GM19328 (cell line): ENCODE results near the gene NAALADL1.
A peak's percentile ranks its signal among the peaks of the same experiment; 100 is the strongest.

ENCODE experiments used
- ATAC-seq: cut with Tn5 transposase; IDR thresholded peaks from one replicate; pipeline ENCODE4 v1.9.1; 2021; ENCODE audit warnings: mild to moderate bottlenecking, moderate library complexity; ENCODE audit not compliant: unreplicated experiment

Gene NAALADL1

DNA sequence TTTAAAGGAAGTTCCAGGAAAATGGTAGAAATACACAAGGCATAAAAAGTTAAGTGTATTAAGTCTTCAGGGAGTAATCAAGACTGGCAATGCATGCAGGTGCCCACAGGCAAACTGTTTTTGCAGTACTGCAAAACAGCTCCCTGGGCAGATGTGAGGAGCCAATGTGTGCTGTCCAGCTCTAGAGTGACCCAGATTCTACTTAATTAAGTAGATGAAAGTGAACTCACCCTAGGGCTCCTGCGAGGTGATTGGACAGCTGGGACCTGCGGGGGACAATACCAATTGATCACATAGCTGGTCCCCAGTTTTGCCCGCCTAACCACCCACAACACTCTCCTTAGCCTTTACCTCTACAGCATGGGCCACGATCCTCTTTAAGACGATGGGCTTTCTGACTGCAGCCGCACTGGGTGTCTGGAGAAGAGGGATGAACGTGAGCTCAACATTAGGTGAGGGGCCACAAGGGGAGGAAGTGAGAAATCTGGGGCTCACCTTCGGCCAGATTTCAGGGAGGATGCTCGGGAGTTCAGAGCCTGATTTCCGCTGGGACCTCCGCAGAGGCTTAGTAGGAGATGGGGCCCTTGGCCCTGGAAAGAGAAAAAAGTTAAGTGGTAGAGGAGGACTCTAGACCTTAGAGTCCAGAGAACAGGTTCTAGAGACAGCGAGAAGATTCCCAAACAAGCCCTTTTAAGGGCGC, 24.9 kb upstream of the NAALADL1 start:
- ATAC-seq: peak; percentile 18

DNA sequence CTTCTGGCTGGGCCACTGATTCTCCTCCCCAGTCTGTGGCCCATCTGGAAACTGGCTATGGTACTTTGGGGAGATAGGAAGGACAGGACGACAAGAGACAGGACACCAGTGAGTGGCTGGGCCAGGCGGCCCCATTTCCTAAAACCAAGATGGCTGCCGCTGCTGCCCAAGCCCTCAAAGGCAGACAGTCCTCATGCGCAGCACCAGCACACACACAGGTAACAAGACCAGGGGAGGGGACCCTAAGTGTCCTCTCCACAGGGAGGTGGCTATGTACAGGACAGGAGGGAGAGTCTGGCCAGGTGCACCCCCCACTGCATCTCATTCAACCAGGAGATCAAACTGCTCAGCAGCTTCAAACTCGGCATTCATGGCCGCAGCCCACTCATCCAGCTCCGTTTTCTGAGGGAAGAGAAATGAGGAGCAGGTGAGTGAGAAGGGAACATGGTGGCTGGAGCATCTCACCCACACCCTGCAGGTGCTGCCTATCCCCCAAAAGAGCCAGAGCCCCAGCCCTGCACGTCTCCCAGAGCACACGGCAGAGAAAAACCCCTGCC, 20.5 kb upstream of the NAALADL1 start:
- ATAC-seq: no peak

DNA sequence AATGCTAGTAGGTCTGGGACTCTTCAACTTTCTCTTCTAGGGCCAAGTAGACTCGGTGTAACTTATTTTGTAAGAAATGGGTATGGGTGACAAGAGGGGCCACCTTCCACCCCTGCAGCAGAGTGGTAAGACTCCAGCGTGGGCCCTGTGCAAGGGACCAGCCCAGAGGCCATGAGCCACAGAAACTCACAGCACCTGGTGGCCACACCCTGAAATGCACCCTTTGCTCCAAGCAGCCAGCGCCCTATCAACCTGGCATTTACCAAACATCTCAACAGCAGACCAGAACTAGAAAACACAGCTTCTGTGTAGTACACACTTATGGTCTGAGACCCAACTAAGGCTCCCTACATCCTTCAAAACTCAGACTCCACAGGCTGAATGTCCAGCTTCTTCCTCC, 19.8 kb upstream of the NAALADL1 start:
- ATAC-seq: no peak

DNA sequence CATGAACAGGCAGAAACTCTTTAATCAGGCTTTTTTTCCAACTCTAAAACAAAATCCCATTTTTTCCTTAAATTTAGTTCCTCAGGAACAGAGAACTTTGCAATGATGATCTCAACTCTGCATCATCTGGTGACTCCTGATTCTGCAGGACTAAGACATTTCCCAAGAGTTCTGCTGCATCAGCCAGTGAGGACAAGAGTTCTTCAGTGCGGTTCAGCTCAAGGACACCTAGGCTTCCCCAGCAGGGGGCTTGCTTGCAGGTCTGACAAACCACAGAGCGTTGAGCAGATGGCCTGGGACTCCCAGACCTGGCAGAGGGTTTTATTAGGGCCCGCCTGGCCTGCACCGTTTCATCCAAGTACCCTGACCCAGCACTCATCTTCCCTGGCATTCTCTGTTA, 19.1 kb upstream of the NAALADL1 start:
- ATAC-seq: no peak

DNA sequence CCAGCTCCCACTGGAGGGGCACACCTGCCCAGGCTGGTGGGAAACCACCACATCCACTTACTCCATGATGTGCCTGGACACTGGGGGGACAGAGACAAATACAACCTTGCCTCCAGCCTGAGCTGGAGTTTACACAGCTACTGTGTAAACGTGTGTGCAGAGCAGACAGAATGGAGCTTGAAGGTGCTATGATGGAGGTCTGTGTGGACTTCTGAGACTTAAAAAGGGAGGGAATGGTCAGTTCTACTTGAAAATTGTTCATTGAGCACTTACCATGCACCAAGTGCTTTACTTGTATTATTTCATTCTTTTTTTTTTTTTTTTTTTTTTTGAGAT, 14.2 kb upstream of the NAALADL1 start:
- ATAC-seq: no peak

DNA sequence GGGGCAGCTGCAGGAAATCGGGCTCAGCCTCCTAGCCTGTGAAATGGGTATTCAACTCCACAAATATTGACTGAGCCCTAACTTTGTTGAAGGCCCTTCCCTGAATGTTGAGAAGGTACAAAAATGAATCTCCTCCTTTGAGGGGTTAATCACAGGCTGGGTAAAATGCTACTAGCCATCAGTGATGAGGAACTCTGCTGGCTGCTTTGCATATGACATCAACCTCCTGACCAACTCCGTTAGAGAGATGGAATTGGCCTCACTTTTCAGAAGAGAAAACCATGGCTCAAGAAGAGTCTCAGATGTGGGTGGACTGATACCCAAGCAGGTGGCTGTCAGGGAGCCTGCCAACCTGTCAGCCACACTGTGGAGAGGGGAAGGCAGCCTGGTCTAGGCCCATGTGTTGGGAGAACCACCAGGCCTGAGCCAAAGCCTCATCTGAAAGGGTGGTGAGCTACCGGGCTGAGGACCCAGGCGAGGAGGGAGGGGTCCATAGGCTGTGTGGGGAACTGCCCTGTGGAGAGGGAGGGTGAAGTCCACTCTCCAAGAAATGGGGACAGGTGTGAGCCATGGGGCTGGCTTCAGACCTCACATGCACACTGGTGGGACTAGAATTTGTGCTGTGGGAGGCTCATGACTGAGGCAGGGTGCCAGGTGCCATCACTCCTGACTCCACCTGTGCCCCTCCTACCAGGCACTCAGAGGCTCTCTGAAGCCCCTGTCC, 13.7 kb upstream of the NAALADL1 start:
- no peak for ATAC-seq

DNA sequence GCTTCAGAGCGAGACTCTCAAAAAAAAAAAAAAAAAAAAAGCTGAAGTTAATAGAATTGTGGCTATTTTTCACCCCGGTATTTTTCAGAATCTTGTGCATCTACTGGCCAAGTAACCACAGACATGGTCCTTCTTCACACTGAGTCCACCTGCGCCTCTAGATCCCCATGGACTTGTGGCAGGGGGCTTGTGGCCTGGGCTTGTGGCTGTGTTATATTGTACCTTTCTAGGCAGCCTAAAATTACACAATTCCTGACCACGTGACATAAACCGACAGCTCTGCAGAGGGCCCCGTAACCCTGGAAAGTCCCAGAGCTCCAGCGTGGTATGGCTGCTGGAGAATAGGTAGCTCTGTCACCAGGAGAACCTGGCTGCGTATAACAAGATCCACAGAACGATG, 10.9 kb upstream of the NAALADL1 start:
- ATAC-seq: no peak

DNA sequence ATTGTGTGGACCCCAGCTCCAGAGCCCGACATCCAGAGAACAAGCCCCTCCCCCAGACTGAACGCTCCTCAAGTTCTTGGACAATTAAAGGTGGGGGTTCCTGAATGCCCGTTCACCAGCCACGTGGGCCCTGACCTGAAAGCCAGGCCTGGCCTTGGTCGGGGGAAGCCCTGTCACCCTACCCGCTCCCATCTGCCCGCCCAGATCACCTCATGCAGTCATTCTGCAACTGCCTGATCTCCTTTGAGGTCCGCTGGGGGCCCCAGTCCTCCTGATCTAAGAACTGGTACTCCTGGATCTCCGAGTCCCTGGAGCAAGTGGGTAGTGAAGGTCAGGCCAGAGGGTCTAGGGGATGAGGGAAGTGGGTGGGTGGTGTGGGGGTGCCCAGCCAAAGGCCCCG, 9.1 kb upstream of the NAALADL1 start:
- no peak for ATAC-seq

DNA sequence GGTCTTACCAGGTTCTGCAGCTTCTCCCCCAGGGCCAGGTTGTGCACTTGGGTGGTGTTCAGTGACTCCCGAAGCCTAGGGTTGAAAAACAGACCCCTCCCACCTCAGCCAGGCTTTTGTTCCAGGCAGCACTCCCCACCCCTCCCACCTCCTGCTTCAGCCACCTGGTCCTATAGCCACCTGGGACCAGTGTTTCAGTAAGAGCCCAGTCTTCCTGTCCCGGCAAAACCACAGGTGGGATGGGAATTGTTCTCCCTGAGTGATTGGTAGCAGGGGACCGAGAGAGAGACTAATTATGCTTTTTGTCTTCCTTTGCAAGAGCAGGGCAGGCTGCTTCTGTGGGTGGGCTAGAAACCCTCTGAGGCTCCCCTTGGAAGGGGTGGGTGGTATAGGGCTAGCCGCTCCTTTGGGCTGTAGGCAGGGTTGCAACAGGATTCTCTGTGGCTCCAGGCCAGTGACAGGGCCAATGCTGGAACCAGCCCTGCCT, 8.5 kb upstream of the NAALADL1 start:
- no peak for ATAC-seq

DNA sequence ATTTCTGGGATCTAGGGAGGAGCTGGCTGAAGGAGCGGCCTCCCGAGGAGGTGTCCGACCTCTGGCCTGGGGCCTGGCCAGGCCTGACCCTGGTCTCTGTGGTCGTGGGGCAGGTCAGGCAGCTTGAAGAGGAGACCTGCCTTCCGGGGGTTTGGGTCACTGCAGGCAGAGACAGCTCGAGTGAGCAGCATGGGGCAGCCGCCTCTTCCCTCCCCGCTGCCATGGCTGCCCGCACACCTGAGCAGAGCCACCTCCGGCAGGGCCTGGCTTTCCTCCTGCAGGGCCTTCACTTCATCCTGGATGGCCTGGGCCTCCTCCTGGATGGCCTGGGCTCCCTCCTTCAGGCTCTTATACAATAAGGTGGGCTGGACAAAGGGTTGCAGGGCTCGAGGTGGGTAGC, 8.0 kb upstream of the NAALADL1 start:
- ATAC-seq: no peak

DNA sequence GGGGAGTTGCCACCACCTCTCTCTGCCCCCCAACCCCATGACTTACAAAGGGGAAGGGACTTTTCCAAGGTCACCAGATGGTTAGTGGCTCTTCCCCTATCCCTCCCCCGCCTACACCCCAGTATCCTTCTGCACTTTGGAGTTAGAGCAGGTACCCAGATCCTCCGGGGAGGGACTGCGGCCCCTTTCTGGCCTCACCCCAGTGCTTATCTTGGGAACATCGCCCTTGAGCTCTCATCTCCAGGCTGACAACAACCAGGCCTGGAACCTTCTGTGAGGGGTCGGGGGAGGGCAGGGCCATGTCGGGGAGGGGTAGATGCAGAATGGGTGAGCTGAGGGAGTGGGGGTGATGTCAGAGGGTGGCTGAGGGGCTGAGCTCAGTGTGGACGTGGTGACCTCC, 7.5 kb upstream of the NAALADL1 start:
- ATAC-seq: no peak

DNA sequence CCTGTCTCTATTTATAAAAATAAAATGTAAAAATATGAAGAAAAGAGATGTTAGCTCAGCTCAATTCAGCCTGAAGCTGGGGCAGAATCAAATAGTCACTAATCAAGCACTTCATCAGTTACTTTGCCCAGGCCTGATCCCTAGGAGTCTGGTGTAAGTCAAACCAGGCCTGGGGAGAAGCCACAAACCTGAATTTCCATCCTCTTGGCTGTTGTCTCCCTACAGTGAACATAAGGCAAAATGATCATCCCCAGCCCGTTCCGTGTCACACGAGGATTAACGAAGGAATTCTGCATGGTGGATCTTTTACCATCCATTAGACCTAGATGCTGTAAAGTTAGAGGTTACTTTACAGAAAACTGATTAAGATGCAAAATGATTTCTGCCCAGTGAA, 6.5 kb upstream of the NAALADL1 start:
- ATAC-seq: no peak

DNA sequence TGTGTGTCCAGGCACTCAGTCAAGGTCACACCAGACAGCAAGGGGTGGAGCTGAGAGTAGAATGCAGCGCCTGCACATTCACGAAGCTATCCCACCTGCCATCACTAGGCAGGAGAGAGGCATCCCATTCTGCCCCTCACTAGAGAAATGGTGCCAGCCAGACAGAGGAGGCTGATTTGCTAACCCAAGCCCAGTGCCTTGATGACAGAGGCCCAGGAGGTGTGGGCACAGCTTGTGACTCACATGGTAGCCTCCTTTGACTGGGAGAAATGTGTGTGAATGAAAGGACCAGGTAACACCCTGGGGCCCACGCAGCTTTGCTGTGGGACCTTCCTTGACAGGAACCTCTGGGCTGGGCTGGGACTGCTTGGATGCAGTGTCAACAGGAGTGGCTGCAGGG, 5.2 kb upstream of the NAALADL1 start:
- no peak for ATAC-seq

DNA sequence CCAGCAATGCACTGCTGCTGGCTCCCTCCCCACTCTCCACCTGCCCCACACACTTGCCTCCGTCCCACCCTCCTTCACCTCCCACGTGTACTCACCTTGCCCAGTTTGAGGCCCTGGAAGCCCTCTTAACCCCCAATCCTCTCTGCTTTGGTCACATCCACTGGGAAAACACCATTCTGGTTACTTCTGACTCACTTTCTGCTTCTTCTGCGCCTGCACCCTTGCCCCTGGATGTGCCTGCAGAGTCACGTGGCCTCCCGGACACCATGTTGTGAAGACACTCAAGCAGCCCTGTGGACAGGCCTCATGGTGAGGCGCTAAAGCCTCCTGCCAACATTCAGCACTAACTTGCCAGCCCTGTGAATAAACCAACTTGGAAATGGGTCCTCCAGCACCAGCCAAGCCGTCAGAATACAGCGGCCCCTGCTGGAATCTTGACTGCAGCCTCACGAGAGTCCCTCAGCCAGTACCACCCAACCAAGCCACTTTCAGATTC, 2.6 kb upstream of the NAALADL1 start:
- ATAC-seq: no peak

DNA sequence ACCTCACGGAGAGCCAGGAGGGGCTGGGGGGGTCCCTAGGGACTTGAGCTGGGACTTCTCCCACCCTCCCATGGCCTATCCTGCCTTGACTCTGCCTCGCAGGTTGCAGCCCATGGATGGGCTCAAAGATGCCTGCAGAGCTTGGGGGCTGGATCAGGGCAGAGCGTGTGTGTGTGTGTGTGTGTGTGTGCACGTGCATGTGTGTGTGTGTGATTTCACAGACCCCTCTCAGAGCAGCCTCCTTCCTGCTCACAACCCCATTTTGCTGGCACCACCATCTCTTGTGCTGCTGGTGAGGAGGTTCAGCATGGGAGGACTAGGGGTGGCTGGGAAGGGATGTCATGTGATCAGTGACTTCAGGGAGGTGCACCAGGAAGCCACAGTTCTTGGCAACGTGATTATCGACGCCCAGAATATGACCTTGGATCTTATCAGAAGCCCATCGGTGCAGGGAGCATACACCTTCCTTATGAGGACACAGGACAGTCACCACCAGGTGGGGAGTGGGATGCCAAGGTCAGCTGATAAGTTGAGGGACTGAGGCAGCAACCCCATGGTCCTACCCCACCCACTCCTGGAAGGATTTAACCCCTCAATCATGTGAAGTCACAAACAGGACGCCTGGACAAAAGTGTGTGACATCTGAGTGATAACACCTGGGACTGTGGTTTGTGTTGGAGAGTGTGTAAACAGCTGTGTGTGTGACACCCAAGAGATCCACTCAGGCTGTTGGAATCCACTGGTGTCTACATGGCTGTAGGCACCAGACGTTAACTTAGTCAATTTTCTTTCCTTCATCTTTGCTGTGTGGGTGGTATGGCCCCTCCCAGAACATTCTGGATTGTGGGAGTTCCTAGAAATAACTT, 1.8 kb upstream of the NAALADL1 start:
- ATAC-seq: no peak

DNA sequence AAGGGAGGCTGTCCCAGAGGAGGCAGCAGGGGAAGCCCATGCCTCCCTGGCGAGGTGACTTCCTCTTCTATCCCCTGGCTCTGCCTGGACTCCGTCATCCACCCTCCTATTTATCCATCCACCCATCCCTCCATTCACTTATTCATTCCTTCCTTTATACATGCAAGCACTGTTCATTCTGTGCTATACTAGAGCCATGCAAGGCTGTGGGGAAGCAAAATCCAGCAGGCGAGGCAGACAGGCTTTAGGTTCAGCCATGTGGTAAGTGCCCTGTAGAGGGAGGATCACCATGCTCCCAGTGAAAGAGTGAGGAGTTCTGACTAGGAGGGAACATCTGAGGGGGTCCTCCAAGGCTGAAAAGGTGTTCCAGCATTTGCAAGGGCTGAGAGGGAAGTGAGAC, 1.2 kb upstream of the NAALADL1 start:
- no peak for ATAC-seq

DNA sequence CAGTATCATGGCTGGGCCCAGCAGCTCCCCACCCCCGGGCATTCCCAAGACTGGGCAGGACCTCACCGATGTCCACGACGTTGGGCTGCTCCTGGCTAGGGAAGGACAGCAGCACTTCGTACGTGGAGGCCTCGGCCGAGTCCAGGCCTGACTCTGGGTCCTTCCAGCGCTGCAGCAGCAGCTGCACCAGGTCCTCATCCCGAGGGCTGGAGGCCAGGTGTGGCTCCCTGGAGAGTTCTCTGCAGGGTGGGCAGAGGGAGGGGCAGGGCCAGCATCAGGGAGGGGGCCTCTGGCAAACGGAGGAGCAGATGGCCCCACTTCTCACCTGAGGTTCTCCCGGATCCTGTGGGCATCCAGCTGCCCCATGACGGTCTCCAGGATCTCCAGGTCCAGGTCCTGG, 341 bp downstream of the NAALADL1 start:
- no peak for ATAC-seq

DNA sequence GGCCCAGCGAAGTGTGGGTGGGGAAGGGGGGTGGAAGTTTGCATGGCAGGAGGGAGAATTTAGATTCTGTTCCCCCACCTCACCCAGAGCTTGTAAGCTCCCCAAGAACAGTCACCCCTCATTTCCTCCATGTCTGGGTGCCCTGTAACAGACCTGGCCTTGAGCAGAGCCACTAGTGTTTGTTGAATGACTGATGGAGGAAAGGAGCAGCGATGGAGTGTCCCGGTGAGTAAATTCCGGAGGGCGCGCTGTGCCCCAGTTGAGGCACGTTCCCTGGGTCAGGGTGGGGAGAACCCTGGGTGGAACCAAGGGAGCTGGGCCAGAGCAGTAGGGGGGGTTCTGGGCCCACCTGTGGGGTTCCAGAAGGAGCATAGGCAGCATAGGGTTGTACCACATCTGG, 827 bp downstream of the NAALADL1 start:
- ATAC-seq: no peak

DNA sequence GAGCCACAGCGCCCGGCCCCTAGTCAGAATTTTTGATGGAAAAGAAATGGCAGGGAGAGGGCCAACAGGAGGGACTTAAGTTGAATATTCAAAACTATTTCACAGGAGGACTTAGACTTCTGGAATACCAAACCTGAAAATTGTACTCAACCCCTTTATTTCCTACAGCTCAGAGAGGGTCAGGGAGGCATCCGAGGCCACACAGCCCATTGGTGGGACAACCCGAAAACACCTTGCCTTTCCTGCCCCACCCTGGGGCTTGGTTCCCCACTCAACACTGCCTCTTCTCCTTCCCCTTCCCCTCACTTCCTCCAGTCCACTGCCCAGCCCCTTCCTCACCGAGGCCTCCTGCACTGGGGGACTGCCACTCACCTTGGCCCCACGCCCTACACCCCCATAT, 1.4 kb downstream of the NAALADL1 start:
- no peak for ATAC-seq

DNA sequence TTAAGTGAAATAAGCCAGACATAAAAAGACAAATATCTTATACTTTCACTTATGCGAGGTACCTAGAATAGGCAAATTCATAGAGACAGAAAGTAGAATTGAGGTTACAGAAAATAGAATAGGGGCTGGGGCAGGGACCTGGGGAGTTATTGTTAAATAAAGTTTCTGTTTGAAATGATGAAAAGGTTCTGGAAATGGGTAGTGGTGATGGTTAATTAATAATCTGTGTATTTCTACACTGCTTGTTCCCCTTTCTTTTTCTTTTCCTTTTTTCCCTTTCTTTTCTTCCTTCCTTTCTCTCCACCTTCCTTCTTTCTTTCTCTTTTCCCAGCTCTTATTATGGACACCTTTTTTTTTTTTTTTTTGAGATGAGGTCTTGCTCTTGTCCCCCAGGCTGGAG, 2.8 kb downstream of the NAALADL1 start:
- no peak for ATAC-seq

DNA sequence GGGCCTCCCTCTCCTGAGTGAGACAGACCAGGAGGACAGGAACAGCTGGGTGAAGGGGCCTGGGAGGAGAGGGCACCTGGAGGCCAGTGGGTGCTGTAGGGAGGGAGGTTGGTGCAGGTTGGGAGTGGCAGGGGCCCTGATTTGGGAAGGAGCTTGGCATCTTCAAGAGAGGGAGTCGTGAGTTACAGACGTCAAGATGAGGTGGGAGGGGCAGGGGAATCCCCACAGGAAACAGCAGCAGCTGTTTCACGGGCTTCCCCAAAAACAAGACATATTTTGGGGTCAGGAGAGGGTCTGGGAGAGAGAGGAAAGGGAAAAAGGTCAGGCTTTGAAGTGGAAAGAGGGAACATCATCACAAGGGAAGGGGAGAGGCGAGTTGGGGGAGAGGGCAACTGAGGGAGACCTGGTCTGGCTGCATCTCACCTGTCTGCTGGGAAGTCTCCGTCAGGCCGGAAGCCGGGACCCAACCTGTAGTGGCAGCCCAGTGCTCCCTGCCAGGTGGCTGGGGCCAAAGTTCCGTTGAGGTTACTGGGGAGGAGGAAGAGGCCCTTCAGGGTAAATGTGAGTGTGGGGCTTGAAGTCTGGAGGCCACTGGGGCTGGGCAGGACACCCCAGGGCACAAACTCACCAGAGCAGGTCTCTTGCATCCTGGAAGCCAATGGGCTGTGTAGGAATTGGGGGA, 4.4 kb downstream of the NAALADL1 start:
- no peak for ATAC-seq
